BJ (cell line): ENCODE results near the gene AGTPBP1. TPM values are rescaled to one million over a fixed set of nuclear protein-coding genes. Genes with fewer than 3 reads are reported as not detected.

Experiments
- CTCF ChIA-PET: fragments of 350-600 bp; formaldehyde crosslinking; extraction: SDS; loops from one replicate; lab custom pipeline; 2021; ENCODE audit warnings: antibody characterized with exemption, inconsistent platforms; lab: Yijun Ruan, JAX
- POLR2A ChIA-PET: fragments of 300-600 bp; sonication (Branson Sonifier 250); formaldehyde crosslinking; extraction: SDS; loops from one replicate; lab custom pipeline; 2021; ENCODE audit warnings: antibody characterized with exemption; lab: Charles Lee
- DNase-seq: peaks from one replicate; pipeline ENCODE4 v3.0.0-alpha.2; 2011; ENCODE audit warnings: low read depth
- H3K27me3 ChIP-seq: 2 replicates; pipeline ENCODE4 v1.6.0; 2011; ENCODE audit warnings: low read length; ENCODE audit not compliant: control insufficient read depth, insufficient read depth
- H3K36me3 ChIP-seq: 2 replicates; pipeline ENCODE4 v1.5.1; 2011; ENCODE audit warnings: low read length; ENCODE audit not compliant: control insufficient read depth, insufficient read depth
- H3K4me3 ChIP-seq: 2 replicates; pipeline ENCODE4 v1.5.1; 2011; ENCODE audit warnings: low read depth, mild to moderate bottlenecking, control low read depth, low read length
- CTCF ChIP-seq: IDR thresholded peaks from 2 replicates; pipeline ENCODE4 v1.5.1; 2011; ENCODE audit warnings: low read depth, mild to moderate bottlenecking, control low read depth, inconsistent platforms, low read length, moderate library complexity; ENCODE audit not compliant: insufficient read depth
- polyA plus RNA-seq: library from polyadenylated mRNA; depleted of rRNA; stranded (reverse); fragments of >200 nt; gene quantifications from 2 replicates; pipeline ENCODE4 v1.2.3, GENCODE V29; 2011

AGTPBP1 gene
- polyA plus RNA-seq, 1 experiment: 2.5 TPM

GRCh38 chr9:85603936-85604335, 137.8 kb downstream of the AGTPBP1 start:
- no peak for DNase-seq
- TF ChIP-seq CTCF: no peak
- H3K36me3 ChIP-seq: no peaks in the 10 kb centered on the region
- ChIA-PET POLR2A (no interaction called here), CTCF (no interaction called here)
- H3K27me3 ChIP-seq: no peaks in the 10 kb centered on the region
- no peak overlapping the region for H3K4me3 ChIP-seq

- ChIA-PET POLR2A (no interaction called here), CTCF (no interaction called here)
- Histone ChIP-seq H3K27me3 (no peaks in the 10 kb centered on the region), H3K36me3 (no peaks in the 10 kb centered on the region), H3K4me3 (no peak overlapping the region)
- DNase-seq: no peak
- TF ChIP-seq CTCF: no peak
Measured at GRCh38 chr9:85602742-85603141, 139.0 kb downstream of the AGTPBP1 start.

- TF ChIP-seq CTCF: no peak
- H3K27me3 ChIP-seq: no peaks in the 10 kb centered on the region
- no peak for DNase-seq
- no peak overlapping the region for H3K4me3 ChIP-seq
- ChIA-PET CTCF (interaction anchor here (0.9 to 2.2 kb wide), 2 partner anchors 9 to 206 kb away, joined by 3 to 9 read pairs; no protein-coding TSS in a partner anchor), POLR2A (no interaction called here)
- no peaks in the 10 kb centered on the region for H3K36me3 ChIP-seq
Measured at GRCh38 chr9:85600675-85601263, 141.0 kb downstream of the AGTPBP1 start.

GRCh38 chr9:85599540-85600105, 142.1 kb downstream of the AGTPBP1 start:
- Histone ChIP-seq H3K4me3 (no peak overlapping the region), H3K27me3 (no peaks in the 10 kb centered on the region), H3K36me3 (no peaks in the 10 kb centered on the region)
- ChIA-PET CTCF (interaction anchor here (2.2 kb wide), 1 partner anchor 11 kb away, joined by 9 read pairs; no protein-coding TSS in a partner anchor), POLR2A (no interaction called here)
- TF ChIP-seq CTCF: no peak
- no peak for DNase-seq

- Histone ChIP-seq H3K27me3 (no peaks in the 10 kb centered on the region), H3K4me3 (no peak overlapping the region), H3K36me3 (no peaks in the 10 kb centered on the region)
- DNase-seq: no peak
- ChIA-PET CTCF (no interaction called here), POLR2A (no interaction called here)
- no peak for TF ChIP-seq CTCF
Measured at GRCh38 chr9:85594316-85594715, 147.4 kb downstream of the AGTPBP1 start.
